HEK293 (cell line): ENCODE results near the gene SYNPO2.
A peak's percentile ranks its signal among the peaks of the same experiment; 100 is the strongest.

Experiments used
- CTCF ChIA-PET: fragments of 350-600 bp; formaldehyde crosslinking; extraction: SDS; loops from one replicate; lab custom pipeline; 2021; ENCODE audit warnings: antibody characterized with exemption; lab: Yijun Ruan, JAX
- POLR2A ChIA-PET: fragments of 300-600 bp; formaldehyde crosslinking; extraction: SDS; loops from one replicate; lab custom pipeline; 2020; ENCODE audit warnings: antibody characterized with exemption, inconsistent platforms; lab: Yijun Ruan, JAX
- H3K27ac ChIP-seq: fragments of 200-500 bp; sonication (Bioruptor generic); 2 replicates; pipeline ENCODE4 v1.5.1; 2014; ENCODE audit warnings: low read depth, low read length, control low read depth, inconsistent platforms; ENCODE audit errors: extremely low read depth
- H3K36me3 ChIP-seq, 2 experiments: fragments of 200-500 bp in 1 of 2; sonication (Bioruptor generic) in 1 of 2; 1 replicate in 1 of 2; 2 replicates in 1 of 2; pipeline ENCODE4 v1.5.1; 2014 to 2017; ENCODE audit warnings: inconsistent platforms in 2 of 2, low read length in 2 of 2; ENCODE audit not compliant: control insufficient read depth in 2 of 2, insufficient read depth in 1 of 2
- H3K4me1 ChIP-seq: fragments of 200-500 bp; sonication (Bioruptor generic); 2 replicates; pipeline ENCODE4 v1.5.1; 2014; ENCODE audit warnings: mild to moderate bottlenecking, low read length, inconsistent platforms; ENCODE audit not compliant: control insufficient read depth, insufficient read depth
- H3K4me3 ChIP-seq: 2 replicates; pipeline ENCODE4 v1.5.1; 2011; ENCODE audit warnings: low read depth, mild to moderate bottlenecking, control low read depth, low read length, moderate library complexity
- H3K9me3 ChIP-seq: fragments of 200-500 bp; sonication (Bioruptor generic); 2 replicates; pipeline ENCODE4 v1.5.1; 2014; ENCODE audit warnings: low read depth, low read length, inconsistent platforms; ENCODE audit not compliant: control insufficient read depth, insufficient read depth
- IKZF3 ChIP-seq: fragments of 450-650 bp; IDR thresholded peaks from 2 replicates; pipeline ENCODE4 v1.5.0; 2018; ENCODE audit warnings: missing biosample characterization, mild to moderate bottlenecking, missing genetic modification characterization, moderate library complexity
- OSR2 ChIP-seq: fragments of 450-650 bp; formaldehyde crosslinking; IDR thresholded peaks from 2 replicates; pipeline ENCODE4 v1.5.1; 2016; ENCODE audit warnings: missing biosample characterization, missing genetic modification characterization
- SALL2 ChIP-seq: fragments of 450-650 bp; formaldehyde crosslinking; IDR thresholded peaks from 2 replicates; pipeline ENCODE4 v1.5.0; 2017; ENCODE audit warnings: missing biosample characterization, mild to moderate bottlenecking, missing genetic modification characterization, borderline replicate concordance
- SCRT1 ChIP-seq: fragments of 450-650 bp; formaldehyde crosslinking; IDR thresholded peaks from 2 replicates; pipeline ENCODE4 v1.5.1; 2016; ENCODE audit warnings: missing biosample characterization, missing genetic modification characterization, borderline replicate concordance
- SCRT2 ChIP-seq: fragments of 450-650 bp; formaldehyde crosslinking; IDR thresholded peaks from 2 replicates; pipeline ENCODE4 v1.5.1; 2016; ENCODE audit warnings: missing biosample characterization, missing genetic modification characterization
- ZBTB7A ChIP-seq: fragments of 450-650 bp; formaldehyde crosslinking; IDR thresholded peaks from 2 replicates; pipeline ENCODE4 v1.5.1; 2016; ENCODE audit warnings: low read depth, missing biosample characterization, missing genetic modification characterization
- ZFP3 ChIP-seq: fragments of 450-650 bp; formaldehyde crosslinking; IDR thresholded peaks from 2 replicates; pipeline ENCODE4 v1.5.1; 2016; ENCODE audit warnings: low read depth, missing biosample characterization, missing genetic modification characterization
- ZNF155 ChIP-seq: fragments of 450-650 bp; formaldehyde crosslinking; IDR thresholded peaks from 2 replicates; pipeline ENCODE4 v1.5.1; 2016; ENCODE audit warnings: missing biosample characterization, missing genetic modification characterization
- ZNF324 ChIP-seq: fragments of 450-650 bp; formaldehyde crosslinking; IDR thresholded peaks from 2 replicates; pipeline ENCODE4 v1.5.1; 2016; ENCODE audit warnings: missing biosample characterization, missing genetic modification characterization
- ZNF366 ChIP-seq: fragments of 450-650 bp; formaldehyde crosslinking; conservative IDR thresholded peaks from 2 replicates; pipeline ENCODE4 v1.5.1; 2016; ENCODE audit warnings: missing biosample characterization, missing genetic modification characterization
- ZNF37A ChIP-seq: fragments of 450-650 bp; IDR thresholded peaks from 2 replicates; pipeline ENCODE4 v1.5.1; 2018; ENCODE audit warnings: missing biosample characterization, missing genetic modification characterization
- ZNF548 ChIP-seq: fragments of 450-650 bp; formaldehyde crosslinking; IDR thresholded peaks from 2 replicates; pipeline ENCODE4 v1.5.1; 2016; ENCODE audit warnings: missing biosample characterization, missing genetic modification characterization
- ZNF555 ChIP-seq: fragments of 450-650 bp; formaldehyde crosslinking; conservative IDR thresholded peaks from 2 replicates; pipeline ENCODE4 v1.5.1; 2017; ENCODE audit warnings: missing biosample characterization, mild to moderate bottlenecking, missing genetic modification characterization, inconsistent platforms
- ZNF623 ChIP-seq: fragments of 450-650 bp; formaldehyde crosslinking; IDR thresholded peaks from 2 replicates; pipeline ENCODE4 v1.5.1; 2016; ENCODE audit warnings: missing biosample characterization, missing genetic modification characterization
- ZNF701 ChIP-seq: fragments of 450-650 bp; formaldehyde crosslinking; IDR thresholded peaks from 2 replicates; pipeline ENCODE4 v1.5.1; 2016; ENCODE audit warnings: missing biosample characterization, missing genetic modification characterization
- ZNF747 ChIP-seq: fragments of 450-650 bp; formaldehyde crosslinking; IDR thresholded peaks from 2 replicates; pipeline ENCODE4 v1.5.1; 2016; ENCODE audit warnings: missing biosample characterization, missing genetic modification characterization
- TF ChIP-seq, protein P1 (sequence below): fragments of 450-650 bp; formaldehyde crosslinking; IDR thresholded peaks from 2 replicates; pipeline ENCODE4 v1.5.1; 2016; ENCODE audit warnings: missing biosample characterization, missing genetic modification characterization
- TF ChIP-seq, protein P2 (sequence below): fragments of 450-650 bp; formaldehyde crosslinking; IDR thresholded peaks from 2 replicates; pipeline ENCODE4 v1.5.1; 2016; ENCODE audit warnings: missing biosample characterization, missing genetic modification characterization
- TF ChIP-seq, protein P3 (sequence below): fragments of 450-650 bp; formaldehyde crosslinking; IDR thresholded peaks from 2 replicates; pipeline ENCODE4 v1.5.1; 2017; ENCODE audit warnings: missing biosample characterization, missing genetic modification characterization
- TF ChIP-seq, protein P4 (sequence below): fragments of 450-650 bp; formaldehyde crosslinking; IDR thresholded peaks from 2 replicates; pipeline ENCODE4 v1.5.1; 2016; ENCODE audit warnings: missing biosample characterization, missing genetic modification characterization

SYNPO2 gene

DNA sequence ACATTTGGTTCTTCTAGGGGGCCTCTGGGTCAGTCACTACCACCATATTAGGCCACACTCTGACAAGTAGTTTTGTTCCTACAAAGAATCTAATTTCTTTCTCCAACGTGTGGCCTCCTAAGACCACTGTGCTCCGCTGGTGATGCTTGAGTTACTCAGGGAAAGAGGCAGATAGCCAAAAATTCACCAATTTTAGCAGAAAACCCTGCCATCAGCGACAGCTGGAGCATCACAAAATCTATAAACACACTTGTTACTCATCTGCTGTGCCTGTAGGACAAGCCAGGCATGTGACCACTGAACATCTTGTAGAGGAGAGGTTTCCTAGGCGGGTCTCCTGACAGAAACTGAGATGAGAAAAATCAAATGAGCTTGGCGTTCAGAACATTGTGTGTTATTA, 105.4 kb downstream of the SYNPO2 start (continued):
- TF ChIP-seq, protein P1, sequence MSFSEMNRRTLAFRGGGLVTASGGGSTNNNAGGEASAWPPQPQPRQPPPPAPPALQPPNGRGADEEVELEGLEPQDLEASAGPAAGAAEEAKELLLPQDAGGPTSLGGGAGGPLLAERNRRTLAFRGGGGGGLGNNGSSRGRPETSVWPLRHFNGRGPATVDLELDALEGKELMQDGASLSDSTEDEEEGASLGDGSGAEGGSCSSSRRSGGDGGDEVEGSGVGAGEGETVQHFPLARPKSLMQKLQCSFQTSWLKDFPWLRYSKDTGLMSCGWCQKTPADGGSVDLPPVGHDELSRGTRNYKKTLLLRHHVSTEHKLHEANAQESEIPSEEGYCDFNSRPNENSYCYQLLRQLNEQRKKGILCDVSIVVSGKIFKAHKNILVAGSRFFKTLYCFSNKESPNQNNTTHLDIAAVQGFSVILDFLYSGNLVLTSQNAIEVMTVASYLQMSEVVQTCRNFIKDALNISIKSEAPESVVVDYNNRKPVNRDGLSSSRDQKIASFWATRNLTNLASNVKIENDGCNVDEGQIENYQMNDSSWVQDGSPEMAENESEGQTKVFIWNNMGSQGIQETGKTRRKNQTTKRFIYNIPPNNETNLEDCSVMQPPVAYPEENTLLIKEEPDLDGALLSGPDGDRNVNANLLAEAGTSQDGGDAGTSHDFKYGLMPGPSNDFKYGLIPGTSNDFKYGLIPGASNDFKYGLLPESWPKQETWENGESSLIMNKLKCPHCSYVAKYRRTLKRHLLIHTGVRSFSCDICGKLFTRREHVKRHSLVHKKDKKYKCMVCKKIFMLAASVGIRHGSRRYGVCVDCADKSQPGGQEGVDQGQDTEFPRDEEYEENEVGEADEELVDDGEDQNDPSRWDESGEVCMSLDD (tag by site-specific recombination), result no peak
- TF ChIP-seq ZNF701 (tag by site-specific recombination) (no peak), ZFP3 (no peak), ZNF623 (tag by site-specific recombination) (no peak), ZNF555 (tag by site-specific recombination) (no peak), ZNF155 (tag by site-specific recombination) (no peak), ZNF747 (tag by site-specific recombination) (no peak), ZNF324 (tag by site-specific recombination) (no peak), OSR2 (tag by site-specific recombination) (no peak), IKZF3 (tag by site-specific recombination) (no peak), ZBTB7A (tag by site-specific recombination) (no peak), ZNF37A (tag by site-specific recombination) (no peak)

DNA sequence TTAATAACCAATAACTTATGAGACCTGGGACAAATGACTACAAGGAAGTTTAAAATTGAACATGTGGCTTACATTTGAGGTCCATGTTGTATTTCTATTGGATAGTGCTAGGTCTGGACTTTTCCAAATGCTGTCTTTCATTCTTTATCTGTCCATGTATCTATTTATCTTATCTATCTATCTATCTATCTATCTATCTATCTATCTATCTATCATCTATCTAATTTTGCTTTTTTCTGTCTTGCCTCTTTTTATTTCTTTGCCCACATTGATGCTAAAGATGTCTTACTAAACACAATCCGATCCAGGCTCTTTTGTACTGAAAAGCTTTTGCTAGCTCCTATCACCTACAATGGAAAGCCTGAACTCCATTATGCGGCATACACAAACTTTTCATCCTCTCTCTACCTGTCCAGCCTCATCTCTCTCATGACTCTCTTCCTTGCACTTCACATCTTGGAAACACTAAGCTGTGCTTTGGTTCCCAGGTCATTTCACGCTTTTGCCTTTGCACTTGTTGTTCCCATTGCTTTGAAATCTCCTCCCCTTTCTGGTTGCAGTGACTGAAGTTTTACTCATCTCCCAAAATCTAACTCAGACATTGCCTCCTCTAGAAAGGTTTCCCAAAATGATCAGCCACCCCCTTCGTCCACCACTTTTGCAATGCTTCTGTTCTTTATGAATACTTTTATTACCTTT, 107.2 kb downstream of the SYNPO2 start:
- ChIA-PET POLR2A (no interaction called here), CTCF (interaction anchor here (0.7 kb wide), 2 partner anchors 20 to 1053 kb away, joined by 3 read pairs; no protein-coding TSS in a partner anchor)
- TF ChIP-seq, protein P2, sequence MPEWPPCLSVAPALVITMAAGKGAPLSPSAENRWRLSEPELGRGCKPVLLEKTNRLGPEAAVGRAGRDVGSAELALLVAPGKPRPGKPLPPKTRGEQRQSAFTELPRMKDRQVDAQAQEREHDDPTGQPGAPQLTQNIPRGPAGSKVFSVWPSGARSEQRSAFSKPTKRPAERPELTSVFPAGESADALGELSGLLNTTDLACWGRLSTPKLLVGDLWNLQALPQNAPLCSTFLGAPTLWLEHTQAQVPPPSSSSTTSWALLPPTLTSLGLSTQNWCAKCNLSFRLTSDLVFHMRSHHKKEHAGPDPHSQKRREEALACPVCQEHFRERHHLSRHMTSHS (tag by site-specific recombination), result no peak
- TF ChIP-seq ZNF548 (tag by site-specific recombination) (no peak), SALL2 (tag by site-specific recombination) (no peak), ZNF366 (no peak)
- TF ChIP-seq, protein P3, sequence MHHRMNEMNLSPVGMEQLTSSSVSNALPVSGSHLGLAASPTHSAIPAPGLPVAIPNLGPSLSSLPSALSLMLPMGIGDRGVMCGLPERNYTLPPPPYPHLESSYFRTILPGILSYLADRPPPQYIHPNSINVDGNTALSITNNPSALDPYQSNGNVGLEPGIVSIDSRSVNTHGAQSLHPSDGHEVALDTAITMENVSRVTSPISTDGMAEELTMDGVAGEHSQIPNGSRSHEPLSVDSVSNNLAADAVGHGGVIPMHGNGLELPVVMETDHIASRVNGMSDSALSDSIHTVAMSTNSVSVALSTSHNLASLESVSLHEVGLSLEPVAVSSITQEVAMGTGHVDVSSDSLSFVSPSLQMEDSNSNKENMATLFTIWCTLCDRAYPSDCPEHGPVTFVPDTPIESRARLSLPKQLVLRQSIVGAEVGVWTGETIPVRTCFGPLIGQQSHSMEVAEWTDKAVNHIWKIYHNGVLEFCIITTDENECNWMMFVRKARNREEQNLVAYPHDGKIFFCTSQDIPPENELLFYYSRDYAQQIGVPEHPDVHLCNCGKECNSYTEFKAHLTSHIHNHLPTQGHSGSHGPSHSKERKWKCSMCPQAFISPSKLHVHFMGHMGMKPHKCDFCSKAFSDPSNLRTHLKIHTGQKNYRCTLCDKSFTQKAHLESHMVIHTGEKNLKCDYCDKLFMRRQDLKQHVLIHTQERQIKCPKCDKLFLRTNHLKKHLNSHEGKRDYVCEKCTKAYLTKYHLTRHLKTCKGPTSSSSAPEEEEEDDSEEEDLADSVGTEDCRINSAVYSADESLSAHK (tag by site-specific recombination), result no peak
- Histone ChIP-seq H3K9me3 (no peaks in the 10 kb centered on the region), H3K36me3 (no peaks in the 10 kb centered on the region), H3K4me1 (no peaks in the 10 kb centered on the region), H3K27ac (no peak overlapping the region), H3K4me3 (no peak overlapping the region)

DNA sequence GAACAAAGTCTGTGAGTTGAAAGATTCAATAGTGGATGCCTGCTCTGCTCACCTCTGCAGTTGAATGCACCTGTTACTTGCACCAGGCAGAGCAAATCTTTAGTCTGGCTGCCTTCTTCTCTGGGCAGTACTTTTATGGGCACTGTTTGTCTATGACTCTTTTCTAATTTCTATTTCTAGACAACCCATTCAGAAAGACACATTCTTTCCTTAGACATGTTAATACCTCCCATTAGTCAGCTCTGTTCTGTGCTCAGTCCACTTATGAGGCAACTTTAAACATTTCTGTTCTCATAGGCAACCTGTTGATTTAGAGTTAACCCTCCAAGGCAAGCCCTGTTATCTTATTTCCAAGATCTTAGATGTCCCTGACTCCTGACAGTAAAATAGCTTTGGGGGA, 108.9 kb downstream of the SYNPO2 start:
- Histone ChIP-seq H3K27ac (no peak overlapping the region), H3K9me3 (no peaks in the 10 kb centered on the region), H3K4me3 (no peak overlapping the region), H3K4me1 (no peaks in the 10 kb centered on the region), H3K36me3 (no peaks in the 10 kb centered on the region)
- CTCF ChIA-PET, result no interaction called here
- peak; percentile 90 for TF ChIP-seq SCRT2 (tag by site-specific recombination)
- TF ChIP-seq, protein P4, sequence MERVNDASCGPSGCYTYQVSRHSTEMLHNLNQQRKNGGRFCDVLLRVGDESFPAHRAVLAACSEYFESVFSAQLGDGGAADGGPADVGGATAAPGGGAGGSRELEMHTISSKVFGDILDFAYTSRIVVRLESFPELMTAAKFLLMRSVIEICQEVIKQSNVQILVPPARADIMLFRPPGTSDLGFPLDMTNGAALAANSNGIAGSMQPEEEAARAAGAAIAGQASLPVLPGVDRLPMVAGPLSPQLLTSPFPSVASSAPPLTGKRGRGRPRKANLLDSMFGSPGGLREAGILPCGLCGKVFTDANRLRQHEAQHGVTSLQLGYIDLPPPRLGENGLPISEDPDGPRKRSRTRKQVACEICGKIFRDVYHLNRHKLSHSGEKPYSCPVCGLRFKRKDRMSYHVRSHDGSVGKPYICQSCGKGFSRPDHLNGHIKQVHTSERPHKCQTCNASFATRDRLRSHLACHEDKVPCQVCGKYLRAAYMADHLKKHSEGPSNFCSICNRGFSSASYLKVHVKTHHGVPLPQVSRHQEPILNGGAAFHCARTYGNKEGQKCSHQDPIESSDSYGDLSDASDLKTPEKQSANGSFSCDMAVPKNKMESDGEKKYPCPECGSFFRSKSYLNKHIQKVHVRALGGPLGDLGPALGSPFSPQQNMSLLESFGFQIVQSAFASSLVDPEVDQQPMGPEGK (tag by site-specific recombination), result no peak
- peak; percentile 28; the same call in 1 of the 2 replicates for TF ChIP-seq SCRT1 (tag by site-specific recombination)
- TF ChIP-seq, protein P3 (tag by site-specific recombination), result no peak
- POLR2A ChIA-PET, result no interaction called here
